RWPE1 (cell line): Measurements from ENCODE around the gene ESYT2.

Source experiments
- CTCF ChIA-PET: fragments of 350-600 bp; sonication (Branson Sonifier 250); formaldehyde crosslinking; extraction: SDS; loops from one replicate; lab custom pipeline; 2021; lab: Yijun Ruan, JAX
- POLR2A ChIA-PET: fragments of 400-600 bp; formaldehyde crosslinking; extraction: SDS; loops from one replicate; lab custom pipeline; 2020; ENCODE audit warnings: antibody characterized with exemption; ENCODE audit not compliant: low non-redundant PET; lab: Yijun Ruan, JAX
- DNase-seq: peaks from one replicate; pipeline ENCODE4 v3.0.0; 2012; ENCODE audit warnings: low spot score
- H3K27ac ChIP-seq: fragments of 450-650 bp; 2 replicates; pipeline ENCODE4 v1.5.1; 2017
- CTCF ChIP-seq: fragments of 450-650 bp; conservative IDR thresholded peaks from 2 replicates; pipeline ENCODE4 v1.5.1; 2017; ENCODE audit warnings: low read depth, mild to moderate bottlenecking

ESYT2 gene

GRCh38 chr7:158854681-158855081 is 25.4 kb upstream of the ESYT2 start:
- H3K27ac ChIP-seq: no peak overlapping the region
- CTCF ChIA-PET: no interaction called here
- no peak for DNase-seq
- no peak for TF ChIP-seq CTCF
- POLR2A ChIA-PET: no interaction called here

GRCh38 chr7:158850545-158851102 is 21.3 kb upstream of the ESYT2 start:
- TF ChIP-seq CTCF: no peak
- H3K27ac ChIP-seq: no peak overlapping the region
- ChIA-PET POLR2A (no interaction called here), CTCF (no interaction called here)
- DNase-seq: no peak

- no peak overlapping the region for H3K27ac ChIP-seq
- CTCF ChIA-PET: no interaction called here
- no peak for TF ChIP-seq CTCF
- no peak for DNase-seq
- POLR2A ChIA-PET: no interaction called here
Measured at GRCh38 chr7:158849768-158850544, 20.6 kb upstream of the ESYT2 start.

- ChIA-PET CTCF (no interaction called here), POLR2A (no interaction called here)
- DNase-seq: no peak
- H3K27ac ChIP-seq: no peak overlapping the region
- no peak for TF ChIP-seq CTCF
Measured at GRCh38 chr7:158849442-158849767, 20.1 kb upstream of the ESYT2 start.

- ChIA-PET CTCF (no interaction called here), POLR2A (no interaction called here)
- no peak for DNase-seq
- no peak for TF ChIP-seq CTCF
- H3K27ac ChIP-seq: no peak overlapping the region
Measured at GRCh38 chr7:158847451-158847866, 18.1 kb upstream of the ESYT2 start.

GRCh38 chr7:158846304-158846703 is 17.0 kb upstream of the ESYT2 start:
- TF ChIP-seq CTCF: no peak
- POLR2A ChIA-PET: no interaction called here
- no peak overlapping the region for H3K27ac ChIP-seq
- no peak for DNase-seq
- CTCF ChIA-PET: no interaction called here
